Thyroid gland (tissue), 4 donors: Measurements from ENCODE around the gene TIMM50.

ENCODE experiments used
- POLR2A ChIP-seq, 2 donors: fragments of 450-650 bp; IDR thresholded peaks; one replicate each; pipeline ENCODE4 v1.6.1; 2017; ENCODE audit warnings: antibody characterized with exemption in 2 of 2, mild to moderate bottlenecking in 2 of 2, moderate library complexity in 1 of 2
- TF ChIP-seq, protein P1 (sequence below), 6 experiments: fragments of 200-600 bp in 3 of 6; fragments of 450-650 bp in 3 of 6; sonication (generic) in 3 of 6; IDR thresholded peaks; one replicate each; pipeline ENCODE4 v1.5.1; 2016 to 2019; ENCODE audit warnings: antibody characterized with exemption in 6 of 6, mild to moderate bottlenecking in 2 of 6, inconsistent platforms in 1 of 6, moderate library complexity in 1 of 6

DNA sequence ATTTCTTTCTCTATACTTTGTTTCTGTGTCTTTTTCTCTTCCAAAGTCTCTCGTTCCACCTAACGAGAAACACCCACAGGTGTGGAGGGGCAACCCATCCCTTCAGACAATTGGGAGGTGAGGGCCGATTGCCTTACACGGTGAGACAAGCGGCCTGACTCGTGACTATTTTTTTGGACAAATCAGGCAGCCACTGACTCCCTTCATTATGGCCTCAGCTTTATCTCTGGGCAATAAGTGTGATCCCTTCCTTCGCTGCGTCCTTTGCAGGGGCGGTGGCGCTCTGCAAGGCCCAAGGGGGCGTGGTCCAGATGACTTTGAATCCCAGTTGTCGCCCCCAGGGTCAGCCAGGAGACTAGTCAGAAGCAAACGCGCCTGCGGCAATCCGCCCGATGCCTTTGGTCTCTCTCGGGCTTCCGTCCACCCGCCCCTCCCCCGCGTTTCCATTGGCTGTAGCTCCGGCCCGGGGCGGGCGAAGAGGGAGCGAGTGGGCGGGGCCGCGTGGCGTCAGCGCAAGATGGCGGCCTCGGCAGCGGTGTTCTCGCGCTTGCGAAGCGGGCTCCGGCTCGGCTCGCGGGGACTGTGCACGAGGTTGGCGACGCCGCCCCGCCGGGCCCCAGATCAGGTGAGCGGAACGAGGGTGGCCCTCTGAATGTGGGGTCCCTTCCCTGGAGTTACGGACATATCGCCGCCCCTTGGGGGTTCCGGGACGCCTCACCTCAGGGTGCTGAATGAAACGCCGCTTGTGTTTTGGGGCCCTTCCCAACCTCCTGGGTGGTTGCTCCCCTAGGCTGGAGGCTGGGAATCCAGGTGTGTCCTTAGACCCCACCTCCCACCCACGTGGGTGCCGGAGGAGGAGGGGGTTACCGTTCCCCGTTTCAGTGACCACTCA, at the start of gene TIMM50:
- peak in 1 of 2 donors; percentile 79 for TF ChIP-seq POLR2A (IDR thresholded peaks at IDR 0.05)
- TF ChIP-seq, protein P1, sequence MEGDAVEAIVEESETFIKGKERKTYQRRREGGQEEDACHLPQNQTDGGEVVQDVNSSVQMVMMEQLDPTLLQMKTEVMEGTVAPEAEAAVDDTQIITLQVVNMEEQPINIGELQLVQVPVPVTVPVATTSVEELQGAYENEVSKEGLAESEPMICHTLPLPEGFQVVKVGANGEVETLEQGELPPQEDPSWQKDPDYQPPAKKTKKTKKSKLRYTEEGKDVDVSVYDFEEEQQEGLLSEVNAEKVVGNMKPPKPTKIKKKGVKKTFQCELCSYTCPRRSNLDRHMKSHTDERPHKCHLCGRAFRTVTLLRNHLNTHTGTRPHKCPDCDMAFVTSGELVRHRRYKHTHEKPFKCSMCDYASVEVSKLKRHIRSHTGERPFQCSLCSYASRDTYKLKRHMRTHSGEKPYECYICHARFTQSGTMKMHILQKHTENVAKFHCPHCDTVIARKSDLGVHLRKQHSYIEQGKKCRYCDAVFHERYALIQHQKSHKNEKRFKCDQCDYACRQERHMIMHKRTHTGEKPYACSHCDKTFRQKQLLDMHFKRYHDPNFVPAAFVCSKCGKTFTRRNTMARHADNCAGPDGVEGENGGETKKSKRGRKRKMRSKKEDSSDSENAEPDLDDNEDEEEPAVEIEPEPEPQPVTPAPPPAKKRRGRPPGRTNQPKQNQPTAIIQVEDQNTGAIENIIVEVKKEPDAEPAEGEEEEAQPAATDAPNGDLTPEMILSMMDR (IDR thresholded peaks at IDR 0.05): no peak
